HepG2 (cell line): ENCODE results near the gene TBC1D22A.

Experiments
- EP300 ChIP-seq, 3 experiments: sonication (generic) in 1 of 3; formaldehyde crosslinking in 1 of 3; IDR thresholded peaks; 2 replicates each; pipeline versions ENCODE4 v1.5.1 to v1.6.1; 2011 to 2020; ENCODE audit warnings: low read depth in 2 of 3, low read length in 2 of 3, borderline replicate concordance in 1 of 3, improper control_type of control experiment in 1 of 3, mild to moderate bottlenecking in 1 of 3, missing genetic modification reagents in 1 of 3, moderate library complexity in 1 of 3
- HMG20A ChIP-seq: IDR thresholded peaks from 2 replicates; pipeline ENCODE4 v1.6.1; 2016; ENCODE audit warnings: borderline replicate concordance
- NFE2 ChIP-seq: sonication (generic); formaldehyde crosslinking; IDR thresholded peaks from 2 replicates; pipeline ENCODE4 v1.4.0; 2020; ENCODE audit warnings: missing genetic modification reagents
- REPIN1 ChIP-seq: sonication (generic); formaldehyde crosslinking; IDR thresholded peaks from 2 replicates; pipeline ENCODE4 v1.8.0; 2022; ENCODE audit warnings: missing genetic modification reagents, low read depth, mild to moderate bottlenecking, borderline replicate concordance

DNA sequence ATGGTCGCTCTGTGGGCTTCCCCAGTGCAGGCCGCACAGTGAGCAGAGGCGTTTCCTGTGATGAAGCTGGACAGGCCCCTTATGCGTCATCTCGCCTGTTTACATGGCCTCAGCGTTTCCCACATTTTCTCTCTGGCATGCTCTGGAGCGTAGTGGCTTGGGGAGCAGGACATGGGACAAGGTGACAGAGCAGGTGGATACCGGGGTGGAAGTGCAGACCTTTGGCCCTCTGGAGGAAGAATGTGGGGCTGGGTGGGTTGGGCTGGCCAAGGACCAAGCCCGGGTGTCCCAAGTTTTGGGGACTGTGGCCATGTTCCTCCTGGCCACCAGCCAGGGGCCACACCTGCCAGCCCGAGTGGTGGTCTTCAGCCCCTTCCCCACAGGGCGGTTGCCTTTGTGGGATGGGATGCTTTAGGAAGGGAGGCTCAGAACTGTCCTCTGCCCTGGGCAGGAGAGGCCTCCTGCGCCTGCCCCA is 446.6 kb downstream of the TBC1D22A start:
- TF ChIP-seq EP300 (IDR thresholded peaks at IDR 0.05; ENCODE audit: low read depth in 2 of 2, low read length in 2 of 2) (no peak), EP300 (CRISPR knock-in tag; IDR thresholded peaks at IDR 0.05; ENCODE audit: borderline replicate concordance) (no peak), NFE2 (CRISPR knock-in tag) (no peak), REPIN1 (CRISPR knock-in tag) (no peak), HMG20A (CRISPR knock-in tag) (no peak)
